Mucosa of rectum (tissue), 2 donors: Measurements from ENCODE around the gene DNALI1.
A peak's percentile ranks its signal among the peaks of the same experiment; 100 is the strongest.
"Not testable (repeated sequence)": the region's sequence is repeated elsewhere in the genome, so short reads cannot be mapped to it uniquely, and the experiment has no call there.

Experiments
- H3K27ac ChIP-seq, 2 donors: one replicate each; pipeline ENCODE4 v1.7.0; 2013; ENCODE audit warnings: inconsistent platforms in 2 of 2, low read depth in 2 of 2, low read length in 2 of 2
- H3K27me3 ChIP-seq, 2 donors: one replicate each; pipeline ENCODE4 v1.7.0; 2013; ENCODE audit warnings: low read length in 2 of 2; ENCODE audit not compliant: control insufficient read depth in 2 of 2, insufficient read depth in 2 of 2
- H3K36me3 ChIP-seq, 2 donors: one replicate each; pipeline ENCODE4 v1.7.0; 2013; ENCODE audit warnings: low read length in 2 of 2; ENCODE audit not compliant: control insufficient read depth in 2 of 2, insufficient read depth in 2 of 2
- H3K4me1 ChIP-seq, 2 donors: one replicate each; pipeline ENCODE4 v1.7.0; 2013; ENCODE audit warnings: low read length in 2 of 2, mild to moderate bottlenecking in 1 of 2; ENCODE audit not compliant: control insufficient read depth in 2 of 2, insufficient read depth in 2 of 2
- H3K4me3 ChIP-seq, 2 donors: one replicate each; pipeline ENCODE4 v1.7.0; 2013; ENCODE audit warnings: low read length in 2 of 2
- H3K9ac ChIP-seq, 2 donors: one replicate each; pipeline ENCODE4 v1.7.0; 2013; ENCODE audit warnings: low read length in 2 of 2, low read depth in 1 of 2, mild to moderate bottlenecking in 1 of 2
- H3K9me3 ChIP-seq, 2 donors: one replicate each; pipeline ENCODE4 v1.7.0; 2013; ENCODE audit warnings: low read length in 2 of 2; ENCODE audit not compliant: control insufficient read depth in 2 of 2
- donor health status: healthy.
- donor health status: Normal muscosa, but diverticular disease.

The DNALI1 gene

DNA sequence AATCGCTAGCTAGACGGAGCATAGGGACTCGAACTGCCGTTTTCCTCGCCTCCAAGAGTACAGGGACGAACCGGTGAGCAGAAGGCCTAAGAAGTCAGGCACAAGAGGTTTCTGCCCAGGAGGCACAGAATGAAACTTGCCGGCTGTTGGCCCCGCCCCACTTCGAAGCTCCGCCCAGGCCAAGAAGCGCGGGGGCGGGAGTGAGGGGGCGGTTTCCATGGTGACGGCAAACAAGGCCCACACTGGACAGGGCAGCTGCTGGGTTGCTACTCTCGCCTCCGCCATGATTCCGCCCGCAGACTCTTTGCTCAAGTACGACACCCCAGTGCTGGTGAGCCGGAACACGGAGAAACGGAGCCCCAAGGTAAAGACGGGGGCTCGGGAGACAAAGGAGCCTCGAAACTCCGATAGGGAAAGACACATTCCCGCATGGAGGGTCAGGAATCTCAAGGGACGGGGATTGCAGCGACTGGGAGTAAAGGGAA is at the start of gene DNALI1:
Gene DNALI1 (plus strand): TSS at position 229 of the 485 bp plus-strand sequence. CDS start 55 bp downstream, at position 284.
- peaks cover 13 to 16% of the 10 kb centered on the region in 2 donors for H3K4me1 ChIP-seq
- peaks cover 0 to 3% of the 10 kb centered on the region in 2 donors for H3K36me3 ChIP-seq
- H3K27me3 ChIP-seq: no peaks in the 10 kb centered on the region
- H3K4me3 ChIP-seq: peak within 1 kb of the TSS; percentile 41 to 51
- peak within 1 kb of the TSS in 1 of 2 donors; percentile 18 for H3K9ac ChIP-seq
- H3K9me3 ChIP-seq: no peaks in the 10 kb centered on the region
- no peak within 1 kb of the TSS for H3K27ac ChIP-seq

- Histone ChIP-seq H3K36me3 (peaks cover 16 to 20% of the 10 kb centered on the region in 2 donors), H3K27me3 (no peaks in the 10 kb centered on the region)
Measured at GRCh38 chr1:37509181-37509580, 47.6 kb upstream of the DNALI1 start.

DNA sequence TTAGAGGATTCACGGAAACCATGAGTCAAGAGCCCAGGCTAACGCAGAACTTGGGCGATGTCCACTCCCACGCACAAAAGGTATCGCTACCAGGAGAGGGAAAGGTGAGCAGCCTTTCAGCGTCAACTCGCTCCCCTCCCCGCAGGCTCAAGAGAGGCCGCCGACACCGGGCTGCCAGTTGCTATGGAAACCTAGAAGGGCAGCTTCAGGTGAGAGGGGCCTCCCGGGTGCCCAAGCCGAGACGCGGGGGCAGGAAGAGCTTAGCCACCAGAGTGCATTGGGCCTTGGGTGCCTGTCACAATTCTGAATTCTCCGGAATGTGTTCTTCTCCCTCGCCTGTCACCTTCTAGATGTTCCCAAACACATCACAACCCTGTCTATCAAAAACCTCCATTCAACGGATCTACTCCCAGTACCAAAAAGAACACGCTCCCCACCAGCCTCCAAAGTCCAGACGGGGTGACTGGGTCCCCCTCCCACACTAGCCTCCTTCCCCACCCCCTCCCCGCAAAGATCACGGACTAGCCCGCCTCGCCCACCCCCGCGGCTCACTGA is 42.9 kb upstream of the DNALI1 start:
- peak overlapping the region; percentile 93 to 94 for H3K4me3 ChIP-seq
- peak overlapping the region; percentile 52 to 94 for H3K9ac ChIP-seq
- H3K36me3 ChIP-seq: peaks cover 5 to 9% of the 10 kb centered on the region in 2 donors
- H3K27me3 ChIP-seq: no peaks in the 10 kb centered on the region
- H3K4me1 ChIP-seq: peaks cover 5 to 16% of the 10 kb centered on the region in 2 donors
- H3K27ac ChIP-seq: peak overlapping the region in 1 of 2 donors; percentile 96
- no peaks in the 10 kb centered on the region for H3K9me3 ChIP-seq

More at GRCh38 chr1:37509181-37509580, 47.6 kb upstream of the DNALI1 start:
- Histone ChIP-seq H3K4me3 (no peak overlapping the region), H3K9ac (no peak overlapping the region), H3K27ac (no peak overlapping the region), H3K9me3 (no peaks in the 10 kb centered on the region), H3K4me1 (peaks cover 5 to 9% of the 10 kb centered on the region in 2 donors)

GRCh38 chr1:37514350-37515184 is 42.2 kb upstream of the DNALI1 start, which contains the start of gene MEAF6:
Gene MEAF6, minus strand, starts transcription at chr1:37514766. Its CDS starts 20 bp downstream, at chr1:37514746.
- Histone ChIP-seq H3K4me3 (peak within 1 kb of the TSS; percentile 93 to 94), H3K27ac (peak within 1 kb of the TSS; percentile 95 to 96), H3K36me3 (peaks cover 0 to 7% of the 10 kb centered on the region in 2 donors), H3K9ac (peak within 1 kb of the TSS; percentile 93 to 94), H3K4me1 (peaks cover 5 to 16% of the 10 kb centered on the region in 2 donors), H3K9me3 (no peaks in the 10 kb centered on the region), H3K27me3 (no peaks in the 10 kb centered on the region)

- Histone ChIP-seq H3K27me3 (no peaks in the 10 kb centered on the region), H3K27ac (peak overlapping the region; percentile 95 to 96), H3K9ac (peak overlapping the region; percentile 93 to 94), H3K4me3 (peak overlapping the region; percentile 93 to 94), H3K4me1 (peaks cover 5 to 16% of the 10 kb centered on the region in 2 donors), H3K36me3 (peaks cover 0 to 7% of the 10 kb centered on the region in 2 donors), H3K9me3 (no peaks in the 10 kb centered on the region)
Measured at GRCh38 chr1:37515185-37516034, 41.3 kb upstream of the DNALI1 start.

- Histone ChIP-seq H3K36me3 (peaks cover 0 to under 1% of the 10 kb centered on the region in 2 donors), H3K27me3 (no peaks in the 10 kb centered on the region), H3K4me1 (peaks cover 5 to 16% of the 10 kb centered on the region in 2 donors), H3K9ac (no peak overlapping the region), H3K9me3 (no peaks in the 10 kb centered on the region), H3K4me3 (no peak overlapping the region), H3K27ac (no peak overlapping the region)
Measured at GRCh38 chr1:37517569-37517968, 39.2 kb upstream of the DNALI1 start.

GRCh38 chr1:37518241-37518640 is 38.5 kb upstream of the DNALI1 start:
- H3K4me3 ChIP-seq, H3K27ac ChIP-seq, H3K9me3 ChIP-seq, H3K27me3 ChIP-seq, H3K9ac ChIP-seq, H3K36me3 ChIP-seq: not testable (repeated sequence)
- H3K4me1 ChIP-seq: peaks cover 5 to 14% of the 10 kb centered on the region in 2 donors

- not testable (repeated sequence) for H3K27ac ChIP-seq, H3K9ac ChIP-seq, H3K9me3 ChIP-seq, H3K4me1 ChIP-seq, H3K27me3 ChIP-seq, H3K36me3 ChIP-seq
- H3K4me3 ChIP-seq: peak overlapping the region in 1 of 2 donors; percentile 20
Measured at GRCh38 chr1:37518929-37519328, 37.8 kb upstream of the DNALI1 start.

- H3K9ac ChIP-seq: no peak overlapping the region
- no peaks in the 10 kb centered on the region for H3K9me3 ChIP-seq
- H3K27me3 ChIP-seq: no peaks in the 10 kb centered on the region
- peaks cover 0 to 7% of the 10 kb centered on the region in 2 donors for H3K4me1 ChIP-seq
- H3K27ac ChIP-seq: no peak overlapping the region
- H3K4me3 ChIP-seq: no peak overlapping the region
- H3K36me3 ChIP-seq: no peaks in the 10 kb centered on the region
Measured at GRCh38 chr1:37519613-37520012, 37.1 kb upstream of the DNALI1 start.
